Suppressor macrophage treated with lipopolysaccharide for 1 hour (primary cell): Measurements from ENCODE around the gene IRF9.
A peak's percentile ranks its signal among the peaks of the same experiment; 100 is the strongest.

ENCODE experiments used
- DNase-seq, 3 donors: peaks; one replicate each; pipeline ENCODE4 v3.0.0-alpha.2; 2020 to 2022

Gene IRF9

GRCh38 chr14:24160850-24161804, at the start of gene IRF9:
IRF9 (plus strand) TSS chr14:24161265; CDS start chr14:24162145, 880 bp downstream.
- peak; percentile 95 to 97 (median 96) for DNase-seq

- no peak for DNase-seq
Observed at GRCh38 chr14:24113379-24113800, 47.7 kb upstream of the IRF9 start.

GRCh38 chr14:24113801-24114531, 47.1 kb upstream of the IRF9 start:
- DNase-seq: peak; percentile 94 to 97 (median 97)

- peak; percentile 99 to 100 (median 100) for DNase-seq
Observed at GRCh38 chr14:24114532-24115421, 46.3 kb upstream of the IRF9 start, which contains the start of the genes DCAF11 and NRL. DCAF11 (plus strand) TSS chr14:24114777; CDS start chr14:24115595, 818 bp downstream. NRL (minus strand) TSS chr14:24114949; CDS start chr14:24082848, 32,101 bp downstream.

GRCh38 chr14:24115422-24116127, 45.5 kb upstream of the IRF9 start:
- no peak for DNase-seq

GRCh38 chr14:24116128-24116814, 44.8 kb upstream of the IRF9 start:
- DNase-seq: no peak

- DNase-seq: no peak
Observed at GRCh38 chr14:24117179-24117578, 43.9 kb upstream of the IRF9 start.

- DNase-seq: no peak
Observed at GRCh38 chr14:24119691-24120090, 41.4 kb upstream of the IRF9 start.

- no peak for DNase-seq
Observed at GRCh38 chr14:24121210-24121609, 39.9 kb upstream of the IRF9 start.

GRCh38 chr14:24122416-24122815, 38.6 kb upstream of the IRF9 start:
- DNase-seq: no peak

GRCh38 chr14:24122898-24123297, 38.2 kb upstream of the IRF9 start:
- DNase-seq: no peak

GRCh38 chr14:24123424-24124417, 37.3 kb upstream of the IRF9 start:
- DNase-seq: peak in 1 of 3 donors; percentile 20

- no peak for DNase-seq
Observed at GRCh38 chr14:24126939-24127338, 34.1 kb upstream of the IRF9 start.

GRCh38 chr14:24127673-24128072, 33.4 kb upstream of the IRF9 start:
- DNase-seq: no peak

- no peak for DNase-seq
Observed at GRCh38 chr14:24129410-24129998, 31.6 kb upstream of the IRF9 start.

GRCh38 chr14:24130380-24130716, 30.7 kb upstream of the IRF9 start, which contains the start of gene FITM1:
FITM1 (plus strand) TSS chr14:24130659; CDS start chr14:24131564, 905 bp downstream.
- DNase-seq: no peak

GRCh38 chr14:24130717-24131548, 30.1 kb upstream of the IRF9 start:
- no peak for DNase-seq

GRCh38 chr14:24131549-24131966, 29.5 kb upstream of the IRF9 start:
- no peak for DNase-seq
